Hepatic stellate cell (primary cell): Measurements from ENCODE around the gene ANTXRL.
"Not testable (repeated sequence)": the region's sequence is repeated elsewhere in the genome, so short reads cannot be mapped to it uniquely, and the experiment has no call there.

Experiments used
- DNase-seq: peaks from one replicate; pipeline ENCODE4 v3.0.0; 2011; ENCODE audit warnings: low spot score

ANTXRL gene

DNA sequence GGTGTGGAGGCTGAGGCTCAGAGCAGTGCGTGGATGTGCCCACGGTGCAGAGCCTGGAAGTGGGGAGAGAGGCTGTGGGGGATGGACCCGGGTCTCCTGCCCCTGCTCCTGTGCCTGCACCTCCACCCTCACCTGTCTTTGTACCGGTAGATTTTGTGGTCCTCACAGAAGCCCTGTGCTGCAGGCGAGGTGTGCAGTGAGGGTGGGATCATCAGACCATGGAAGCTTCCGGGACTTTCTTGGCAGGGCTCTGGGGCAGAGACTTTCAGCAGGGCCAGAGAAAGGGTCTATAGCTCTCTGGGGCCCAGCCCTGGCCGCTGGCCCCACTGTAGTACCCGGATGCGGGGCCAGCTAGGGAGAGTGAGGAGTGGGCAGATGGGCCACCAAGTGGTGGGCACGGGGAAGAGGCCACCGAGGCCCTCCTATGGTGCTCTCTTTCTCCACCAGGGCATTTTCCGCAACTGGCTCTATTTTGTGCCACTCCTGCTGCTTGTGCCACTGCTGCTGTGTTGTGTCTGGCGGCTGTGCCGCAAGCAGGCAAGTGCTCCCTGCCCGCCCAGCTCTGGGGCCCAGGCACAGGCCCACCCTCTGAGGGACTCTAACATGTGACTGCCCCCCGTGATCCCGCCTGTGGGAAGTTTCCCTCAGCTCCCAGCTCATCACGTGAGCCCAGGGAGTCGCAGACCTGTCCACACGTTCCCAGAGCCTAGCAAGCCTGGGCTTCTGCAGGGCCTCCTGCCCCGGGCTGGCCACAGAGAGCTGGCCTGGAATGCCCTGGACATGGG, 22.1 kb downstream of the ANTXRL start:
- DNase-seq = no peak

DNA sequence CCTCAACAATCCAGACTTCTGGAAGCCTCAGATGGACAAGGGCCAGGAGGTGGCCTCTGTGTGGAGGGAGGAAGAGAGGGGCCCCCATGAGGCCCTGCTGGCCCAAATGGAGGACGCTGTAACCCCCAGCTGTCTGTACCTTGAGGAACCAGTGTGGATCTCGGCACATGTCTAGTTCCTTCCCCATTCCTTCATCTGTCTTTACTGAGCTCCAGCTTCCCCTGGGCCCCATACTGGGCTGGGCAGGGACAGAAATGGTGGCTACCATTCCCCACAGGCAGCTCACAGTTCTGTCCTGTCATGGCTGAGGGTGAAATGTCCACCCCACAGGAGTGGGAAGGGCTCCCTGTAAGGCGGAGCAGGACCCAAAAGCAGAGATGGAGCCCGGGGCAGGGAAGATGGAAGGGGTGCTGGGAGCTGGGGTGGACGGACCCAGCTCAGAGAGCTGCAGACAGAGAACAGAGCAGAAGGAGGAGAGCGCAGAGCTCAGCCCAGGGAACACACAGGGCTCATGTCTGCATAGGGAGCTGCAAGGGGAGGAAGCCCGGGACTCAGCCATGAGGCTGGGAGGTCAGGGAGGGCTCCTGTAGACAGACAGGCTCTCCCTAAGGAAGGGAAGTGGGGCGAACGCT, 22.8 kb downstream of the ANTXRL start:
- DNase-seq = no peak

DNA sequence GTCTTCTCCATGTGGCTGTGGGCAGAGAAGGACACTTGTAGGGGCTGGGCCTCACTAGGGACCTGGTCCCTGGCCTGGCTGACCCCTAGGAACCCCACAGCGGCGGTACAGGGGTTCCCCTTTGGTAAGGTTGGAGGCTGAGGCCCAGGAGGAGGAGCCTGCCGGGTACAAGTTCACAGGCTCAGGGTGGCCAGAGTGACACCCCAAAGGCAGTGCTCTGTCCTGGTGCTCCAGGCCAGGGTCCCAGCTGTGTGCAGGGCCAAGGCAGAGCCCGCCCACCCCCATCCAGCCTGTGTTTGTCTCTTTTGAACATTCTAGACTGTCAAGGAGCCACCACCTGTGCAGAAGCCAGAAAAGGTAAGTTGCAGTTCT, 23.3 kb downstream of the ANTXRL start:
- no peak for DNase-seq

DNA sequence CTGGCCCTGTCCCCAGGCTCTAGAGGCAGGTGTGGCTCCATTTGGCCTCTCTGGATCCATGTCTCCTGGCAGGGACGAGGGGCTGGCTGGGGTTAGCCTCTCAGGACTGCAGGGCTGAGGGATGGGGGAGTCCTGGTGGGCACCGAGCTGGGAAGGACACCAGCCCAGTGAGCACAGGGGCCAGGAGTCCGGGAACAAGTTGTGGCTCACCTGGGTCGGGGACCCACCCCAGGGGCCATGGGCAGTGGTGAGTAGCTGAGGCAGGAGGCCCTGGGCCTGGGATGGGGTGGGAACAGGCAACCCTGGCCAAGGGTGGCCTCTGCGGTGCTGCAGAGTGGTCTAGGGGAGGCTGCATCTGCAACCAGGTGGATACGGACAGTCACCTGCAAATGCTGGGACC, 24.1 kb downstream of the ANTXRL start:
- no peak for DNase-seq

DNA sequence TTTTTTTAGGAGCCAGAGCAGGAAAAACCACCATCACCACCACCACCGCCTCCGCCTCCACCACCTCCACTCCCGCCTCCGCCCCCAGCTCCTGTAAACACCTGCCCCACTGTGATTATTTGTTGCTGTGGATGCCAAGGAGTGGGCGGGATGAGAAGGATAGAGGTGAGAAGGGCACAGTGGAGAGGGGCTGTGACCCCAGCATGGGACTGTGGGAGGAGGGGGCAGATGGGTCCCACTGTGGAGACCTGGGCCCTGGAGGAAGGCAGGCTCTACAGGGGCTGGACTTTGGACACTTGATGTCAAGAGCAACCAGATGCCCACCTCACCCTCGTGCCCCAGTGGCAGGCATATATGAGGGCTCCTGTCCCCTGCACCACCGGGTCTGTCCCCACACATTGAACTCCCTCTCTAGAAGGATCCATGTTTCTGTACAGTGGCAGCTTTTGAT, 24.7 kb downstream of the ANTXRL start:
- no peak for DNase-seq

DNA sequence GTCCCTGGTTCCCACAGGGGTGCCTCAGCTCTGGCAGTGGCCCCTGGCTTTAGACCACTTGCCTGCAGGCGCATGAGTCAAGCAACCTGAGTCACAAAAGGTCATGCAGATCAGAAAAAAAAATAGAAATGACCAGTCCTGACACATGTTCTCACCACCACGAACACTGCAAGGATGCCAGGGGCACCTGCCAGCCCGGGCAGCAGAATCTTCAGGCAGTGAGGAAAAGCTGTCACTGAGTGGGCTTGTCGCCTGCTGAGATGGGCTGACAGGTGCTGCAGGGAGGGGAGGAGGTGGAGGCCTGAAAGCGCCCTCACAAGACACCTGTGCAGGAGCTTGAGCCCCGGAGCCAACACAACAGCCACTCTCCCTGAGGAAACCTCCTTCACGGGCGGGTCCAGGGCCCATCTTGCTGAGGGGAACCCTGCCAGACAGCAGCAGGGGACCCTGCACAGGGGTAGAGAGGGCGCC, 25.2 kb downstream of the ANTXRL start:
- DNase-seq = not testable (repeated sequence)

DNA sequence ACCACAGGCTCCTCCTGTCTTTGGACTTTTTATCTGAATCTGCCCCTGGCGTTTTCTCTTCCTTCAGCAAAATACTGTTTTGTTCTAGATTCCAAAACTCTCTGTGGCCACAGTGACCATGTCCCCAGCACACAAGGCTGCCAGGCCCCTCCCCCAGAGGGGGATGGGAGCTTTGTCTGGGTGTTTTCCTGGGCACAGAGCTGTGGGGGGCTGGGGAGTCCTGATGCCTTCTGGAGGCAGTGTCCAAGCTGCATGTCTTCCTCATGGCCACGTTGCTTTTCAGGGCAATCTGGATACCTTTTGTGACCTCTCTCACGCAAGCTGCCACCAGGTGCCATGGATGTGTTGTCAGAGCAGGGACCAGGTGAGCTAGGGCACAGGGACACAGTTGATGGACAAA, 26.2 kb downstream of the ANTXRL start:
- DNase-seq = no peak

DNA sequence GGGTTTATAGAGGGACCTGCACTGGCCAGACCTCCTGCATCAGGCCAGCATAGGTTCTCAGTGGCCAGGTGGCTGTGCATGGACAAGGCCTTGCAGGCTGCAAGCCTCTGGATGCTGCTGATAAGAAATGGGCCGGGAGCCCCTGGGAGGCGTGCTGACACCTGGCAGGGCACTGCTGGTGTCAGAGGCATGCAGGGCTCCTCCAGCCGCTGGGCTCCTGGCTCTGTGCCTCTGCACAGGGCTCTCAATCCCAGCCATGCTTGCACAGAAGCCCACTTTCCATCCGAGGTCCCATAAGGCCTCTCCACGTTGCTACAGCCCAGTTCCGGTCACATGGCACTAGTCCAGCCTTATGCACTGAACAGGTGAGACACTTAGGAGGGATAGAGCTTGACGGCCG, 27.3 kb downstream of the ANTXRL start:
- DNase-seq = no peak

DNA sequence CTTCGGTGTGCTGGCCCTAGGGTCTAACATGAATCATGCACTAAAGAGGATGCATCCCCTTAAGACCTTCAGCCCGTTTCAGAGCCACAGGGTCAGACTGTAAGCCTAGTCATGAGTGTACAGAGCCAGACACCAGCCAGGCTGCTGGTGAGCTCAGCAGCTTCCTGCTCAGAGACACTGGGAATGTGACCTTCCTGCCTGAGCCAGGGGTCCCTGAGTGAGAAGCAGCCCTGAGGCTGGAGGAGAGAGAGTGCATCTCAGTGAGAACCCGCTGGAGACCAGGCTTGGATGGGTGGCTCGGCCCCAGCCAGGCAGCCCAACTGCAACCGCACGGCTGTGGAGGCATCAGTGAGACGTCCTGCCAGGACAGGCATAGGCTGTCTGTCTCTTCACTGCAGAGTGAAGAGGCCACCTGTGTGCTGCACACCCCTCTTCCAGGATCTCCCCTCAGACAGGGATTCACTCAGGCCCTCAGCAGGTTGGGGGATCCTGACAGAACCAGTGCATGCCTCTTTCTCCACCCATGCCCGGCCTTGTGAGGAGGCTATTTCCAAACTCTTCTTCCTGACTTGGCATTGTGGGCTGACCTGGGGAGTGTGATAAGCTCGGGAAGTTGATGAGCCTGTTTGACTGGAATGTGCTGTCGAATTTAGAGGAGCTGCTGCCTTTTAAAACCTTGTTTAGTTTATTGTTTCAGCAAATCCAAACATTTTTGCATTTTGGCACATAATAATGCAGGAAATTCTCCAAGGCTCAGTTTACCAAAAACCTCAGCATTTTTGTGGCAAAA, 28.5 kb downstream of the ANTXRL start:
- DNase-seq = peak; percentile 73

DNA sequence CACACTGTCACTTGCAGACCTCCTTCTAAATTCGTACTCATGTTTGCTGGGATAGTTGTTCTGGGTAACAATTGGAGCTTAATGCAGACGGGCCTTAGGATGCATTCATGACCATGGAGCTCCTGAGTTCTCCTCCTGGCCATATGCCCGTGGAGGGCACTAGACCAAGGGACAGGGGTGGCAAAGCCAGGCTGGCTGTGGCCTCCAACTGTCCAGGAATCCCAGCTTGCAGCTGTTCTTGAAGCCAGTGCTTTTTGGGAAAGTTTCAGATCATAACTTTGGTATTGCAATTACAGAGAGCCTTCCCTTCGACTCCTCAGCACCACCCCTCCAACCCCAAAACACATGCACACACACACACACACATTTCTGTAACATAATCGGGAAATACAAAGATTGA, 30.6 kb downstream of the ANTXRL start:
- DNase-seq = no peak

DNA sequence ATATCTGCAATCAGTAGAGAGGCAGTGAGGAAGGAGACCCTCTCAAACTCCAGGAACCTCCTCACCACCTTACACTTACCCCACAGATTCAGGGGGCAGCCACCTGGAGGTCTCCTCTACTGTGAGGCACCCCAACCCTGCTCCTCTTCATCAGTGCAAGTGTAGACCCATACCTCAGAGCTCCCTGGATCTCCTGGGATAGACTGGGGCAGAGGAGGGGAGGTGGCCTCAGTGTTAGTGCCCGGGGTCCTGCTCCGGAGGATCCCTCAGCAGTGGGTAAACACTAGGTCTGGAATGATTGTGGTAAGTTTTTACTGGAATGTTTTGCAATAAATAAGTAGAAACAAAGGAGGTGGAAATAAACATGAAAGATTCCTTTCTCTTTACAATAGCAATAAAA, 31.1 kb downstream of the ANTXRL start:
- no peak for DNase-seq

DNA sequence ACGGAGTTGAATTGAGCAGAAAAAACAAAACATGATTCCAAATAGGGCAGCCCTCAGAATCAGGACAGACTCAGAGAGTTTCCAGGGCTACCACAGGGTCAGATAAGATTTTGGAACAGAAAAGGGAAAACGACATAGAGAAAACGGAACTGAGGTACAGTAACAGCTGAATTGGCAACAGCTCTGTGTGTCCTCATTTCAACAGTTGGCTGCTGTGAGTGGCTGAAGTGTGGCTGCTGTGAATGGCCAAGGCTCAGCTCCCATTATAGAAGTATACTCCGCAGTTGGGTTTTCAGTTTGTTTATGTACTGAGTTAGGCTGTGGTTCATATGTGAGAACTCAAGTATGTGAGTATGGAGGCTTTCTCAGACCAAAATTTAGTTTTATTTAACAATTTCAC, 32.0 kb downstream of the ANTXRL start:
- no peak for DNase-seq

DNA sequence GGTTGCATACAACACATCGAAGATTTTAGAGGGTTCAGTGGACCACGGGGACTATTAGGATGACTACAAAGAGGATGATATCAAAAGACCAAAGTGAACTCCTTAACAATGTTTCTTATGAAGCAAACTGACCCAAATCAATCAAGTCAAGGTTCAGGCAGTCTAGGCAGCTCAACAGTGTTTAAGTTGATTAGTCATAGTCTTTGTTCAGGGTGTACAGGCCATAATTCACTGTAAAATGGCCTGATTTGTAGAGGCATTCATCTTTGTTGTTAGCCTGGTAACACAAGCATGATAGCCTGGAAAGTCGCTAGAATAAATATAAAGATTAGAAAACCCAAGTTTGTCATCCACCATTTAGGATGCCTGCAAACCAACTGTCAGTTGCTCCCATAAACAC, 32.6 kb downstream of the ANTXRL start:
- DNase-seq = no peak

DNA sequence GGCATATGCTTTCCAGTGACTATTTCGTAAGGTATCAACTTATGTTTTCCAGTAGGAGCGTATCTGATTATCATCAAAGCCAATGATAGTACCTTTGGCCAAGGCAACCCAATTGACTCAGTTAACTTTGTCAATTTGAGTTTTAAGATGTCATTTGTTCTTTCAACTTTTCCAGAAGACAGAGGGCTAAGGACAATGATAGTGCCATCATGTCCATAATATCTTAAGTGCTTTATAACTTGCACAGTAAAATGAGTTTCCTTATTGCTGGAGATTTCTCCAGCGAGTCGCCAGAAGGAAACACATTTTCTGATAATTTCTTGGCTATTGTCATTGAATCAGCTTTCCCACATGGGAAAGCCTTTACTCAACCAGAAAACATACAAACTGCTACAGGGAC, 35.0 kb downstream of the ANTXRL start:
- DNase-seq = no peak

DNA sequence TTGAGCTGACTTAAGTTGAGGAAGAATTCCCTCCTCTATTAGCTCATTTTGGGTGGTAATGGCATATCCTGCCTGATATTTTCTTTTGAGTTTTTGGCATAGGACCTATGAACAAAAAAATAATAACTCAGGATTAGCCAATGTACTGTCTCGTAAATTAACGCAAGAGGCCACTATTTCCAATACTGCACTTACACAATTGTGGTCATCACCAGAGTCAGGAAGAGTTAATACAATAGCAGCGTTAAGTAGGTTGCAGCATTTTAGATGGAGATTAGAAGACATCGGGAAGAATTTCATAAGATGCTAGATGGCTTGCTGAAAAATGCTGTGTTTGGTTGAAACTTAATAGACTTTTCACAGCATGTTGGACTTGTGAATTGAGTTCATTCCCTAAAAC, 36.4 kb downstream of the ANTXRL start:
- DNase-seq = no peak

DNA sequence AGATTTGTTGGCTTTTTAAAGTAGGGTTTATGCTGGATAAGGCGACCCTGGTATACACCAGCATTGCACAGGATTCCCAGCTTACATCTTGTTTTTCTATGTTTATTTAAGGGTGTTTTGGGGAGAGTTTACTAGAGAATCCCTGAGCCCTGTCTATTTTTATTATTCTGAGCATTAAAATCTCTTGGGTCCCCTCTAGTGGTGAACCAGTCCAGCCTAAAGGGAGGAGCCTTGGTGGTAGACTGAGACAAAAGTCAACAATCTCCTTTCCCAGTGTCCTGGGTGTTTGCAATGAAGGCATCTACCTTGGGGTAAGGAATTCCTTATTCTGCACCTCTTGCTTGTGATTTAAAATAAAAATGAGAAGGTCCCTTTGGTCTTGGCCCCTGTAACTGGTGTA, 38.2 kb downstream of the ANTXRL start:
- peak; percentile 46 for DNase-seq

DNA sequence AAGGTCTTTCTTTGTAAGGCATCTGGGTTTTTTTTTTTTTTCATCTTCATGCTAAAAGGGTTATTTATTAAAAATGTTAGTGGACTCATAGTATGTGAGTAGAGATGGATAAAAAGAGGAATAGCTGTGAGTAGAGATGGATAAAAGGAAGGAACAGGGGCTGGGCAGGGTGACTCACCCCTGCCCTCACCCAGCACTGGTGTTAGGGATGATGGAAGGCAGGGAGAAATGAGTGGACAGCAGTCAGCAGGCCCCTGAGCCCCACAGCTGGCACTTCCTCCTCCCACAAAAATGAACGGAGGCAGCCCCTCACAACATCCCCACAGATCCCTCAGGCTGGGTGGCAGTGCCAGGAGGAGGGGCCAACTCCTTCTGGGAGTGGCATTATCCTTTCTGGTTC, 39.3 kb downstream of the ANTXRL start:
- DNase-seq = no peak

DNA sequence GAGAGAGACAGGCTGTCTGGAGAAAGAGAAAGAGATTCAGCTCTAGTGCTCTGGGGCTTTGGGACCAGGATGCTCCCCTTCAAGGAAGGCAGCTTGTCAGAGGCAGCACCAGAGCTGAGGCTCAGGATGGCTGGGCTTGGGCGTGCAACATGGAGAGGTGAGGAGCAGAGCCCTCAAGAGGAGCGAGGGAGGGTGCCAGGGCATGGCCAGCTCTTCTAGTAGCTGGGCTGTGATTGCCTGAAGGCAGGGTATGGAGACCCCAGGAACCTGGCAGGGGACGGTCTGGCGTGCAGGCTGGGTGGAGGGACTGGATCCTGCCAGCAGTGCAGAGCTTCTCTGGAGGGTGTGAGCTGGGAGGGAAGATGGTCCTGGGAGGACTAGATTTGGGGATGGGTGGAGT, 40.2 kb downstream of the ANTXRL start:
- DNase-seq = no peak

DNA sequence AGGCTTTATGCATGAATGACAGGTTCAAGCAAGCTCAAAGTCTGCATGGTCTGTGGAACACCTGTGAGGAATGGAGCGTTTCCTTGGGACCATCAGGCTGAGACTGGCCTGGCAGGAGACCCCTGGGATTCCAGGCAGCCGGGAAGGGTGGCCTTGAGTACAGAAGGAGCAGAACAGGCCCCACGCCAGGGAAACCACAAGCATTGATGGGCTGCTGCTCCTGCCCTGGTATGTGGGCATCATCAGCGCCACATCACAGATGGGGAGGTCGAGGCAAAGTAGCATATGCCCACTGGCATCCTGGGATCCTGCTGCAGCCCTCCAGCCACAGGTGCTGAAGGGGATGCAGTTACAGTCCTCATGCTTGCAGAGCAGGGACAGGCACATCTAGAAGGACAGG, 40.9 kb downstream of the ANTXRL start:
- no peak for DNase-seq

DNA sequence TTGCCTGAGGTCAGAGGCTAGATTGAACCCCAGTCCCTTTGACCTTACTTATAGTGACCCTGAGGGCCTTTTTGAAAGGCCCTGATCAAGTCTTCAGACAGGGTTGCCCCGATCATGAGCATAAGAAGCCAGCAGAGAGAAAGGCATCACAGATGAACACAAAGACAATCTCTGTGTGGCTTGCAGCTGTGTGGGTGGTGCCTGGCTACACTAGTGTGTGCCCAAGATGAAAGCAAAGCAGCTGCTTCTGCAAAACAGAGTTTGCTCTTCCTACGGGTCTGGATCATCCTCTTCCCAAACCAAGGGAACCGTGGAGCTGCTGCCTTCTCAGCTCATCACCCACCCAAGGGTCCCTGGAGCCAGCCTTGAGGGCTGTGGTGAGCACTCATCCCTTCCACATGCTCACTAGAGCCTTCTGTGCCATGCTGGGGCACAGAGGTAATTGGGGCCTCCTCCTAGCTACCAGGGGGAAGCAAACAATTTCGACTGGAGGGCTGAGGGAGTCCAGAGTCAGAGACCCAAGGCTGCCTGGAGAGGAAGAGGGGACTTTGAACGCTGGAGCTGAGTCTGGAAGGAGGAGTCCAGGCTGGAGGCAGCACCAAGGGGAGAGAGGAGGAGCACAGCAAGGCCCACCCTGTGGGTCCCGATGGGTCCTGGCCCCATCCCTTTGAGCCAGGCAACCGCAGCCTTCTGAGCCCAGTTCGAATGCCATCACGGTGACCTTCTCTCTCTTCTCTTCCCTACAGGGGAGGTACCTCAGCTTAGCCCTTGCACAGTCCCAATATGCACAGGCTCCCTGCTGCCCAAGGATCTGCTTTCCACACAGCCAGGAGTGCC, 42.3 kb downstream of the ANTXRL start:
- DNase-seq = no peak

DNA sequence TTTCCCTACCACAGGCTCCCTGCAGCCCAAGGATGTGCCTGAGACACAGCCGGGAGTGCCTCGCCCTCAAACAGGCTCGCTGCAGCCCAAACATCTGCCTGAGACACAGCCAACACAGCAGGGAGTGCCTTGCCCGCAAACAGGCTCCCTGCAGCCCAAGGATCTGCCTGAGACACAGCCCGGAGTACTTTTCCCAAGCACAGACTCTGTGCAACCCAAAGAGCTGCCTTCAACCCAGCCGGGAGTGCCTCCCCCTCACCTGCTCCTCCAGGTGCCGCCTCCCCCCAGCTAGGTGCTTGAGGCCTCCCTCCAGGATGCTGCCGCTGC, 42.9 kb downstream of the ANTXRL start:
- DNase-seq = no peak

DNA sequence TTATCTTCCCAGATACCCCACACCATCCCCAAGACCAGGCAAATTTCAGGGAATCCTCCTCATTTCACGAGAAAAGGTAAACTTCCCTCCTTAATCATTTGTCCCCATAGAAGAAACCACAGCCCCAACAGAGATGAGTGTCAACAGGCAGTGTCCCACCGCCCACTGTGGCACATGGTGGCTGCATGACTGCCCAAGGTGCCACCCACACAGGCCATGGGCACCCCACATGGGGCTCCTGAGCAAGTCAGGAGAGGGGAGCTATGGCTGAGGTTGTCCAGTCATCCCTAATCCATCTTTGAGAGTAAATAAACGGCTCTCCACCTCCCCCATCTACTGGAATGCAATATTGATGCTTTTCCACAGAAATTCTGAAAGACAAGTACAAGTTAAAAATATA, 44.1 kb downstream of the ANTXRL start:
- DNase-seq = no peak
